ENCODE results near the gene RNMT. TPM values are rescaled to one million over a fixed set of nuclear protein-coding genes. Genes with fewer than 3 reads are reported as not detected.
A peak's percentile ranks its signal among the peaks of the same experiment; 100 is the strongest.

Gene RNMT
- total RNA-seq, 1 experiment from 2014 or later: 58.2 TPM

DNA sequence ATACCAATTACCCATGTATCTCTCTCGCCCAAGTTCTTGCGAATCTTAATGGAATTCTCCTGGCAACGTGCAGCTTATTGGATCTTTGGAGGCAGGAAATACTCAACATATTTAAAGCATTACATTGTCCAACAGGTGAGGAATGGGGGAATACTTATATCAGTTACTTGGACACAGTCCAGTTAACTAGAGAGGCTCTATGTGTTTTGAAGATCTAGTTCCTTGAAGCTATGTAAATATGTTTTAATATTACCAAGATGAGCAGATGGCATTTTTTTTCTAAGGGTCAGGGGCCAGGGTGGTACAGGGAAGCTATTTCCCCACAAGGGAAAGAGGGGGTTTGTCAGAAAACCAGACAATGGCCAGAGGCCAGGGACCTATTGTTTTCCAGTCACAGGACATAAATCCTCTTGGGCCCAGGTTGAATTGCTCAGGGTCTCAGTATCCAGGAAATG is 70.7 kb downstream of the RNMT start:
- Mint-ChIP-seq H3K27me3 (ENCODE audit: low read depth) (peaks cover 13% of the 10 kb centered on the region), H3K27ac (no peak overlapping the region), H3K9me3 (no peaks in the 10 kb centered on the region)

DNA sequence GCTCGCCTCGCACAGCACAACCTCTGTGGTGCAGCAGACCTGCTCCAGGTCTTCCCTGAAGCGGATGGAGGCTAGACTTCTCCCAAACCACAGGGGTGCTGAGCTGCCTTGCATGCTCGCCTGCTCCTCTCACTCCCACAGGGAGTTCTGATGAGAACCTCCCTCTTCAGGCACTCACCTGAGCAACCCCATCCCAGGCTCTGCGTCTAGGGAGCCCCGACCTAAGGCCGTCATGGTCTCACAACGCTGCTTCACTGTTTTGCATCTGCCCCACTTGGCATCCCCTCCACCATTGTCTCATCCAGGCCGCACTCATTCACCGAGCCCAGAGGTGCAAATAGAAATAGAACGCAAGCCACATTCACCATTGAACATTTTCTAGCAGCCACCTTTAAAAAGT is 72.9 kb downstream of the RNMT start:
- Mint-ChIP-seq H3K4me1 (peaks cover 39% of the 10 kb centered on the region), H3K27me3 (ENCODE audit: low read depth) (peaks cover 13% of the 10 kb centered on the region)
- CTCF ChIA-PET: interaction anchor here (2.0 kb wide), 1 partner anchor 25 kb away, joined by 4 read pairs; the partner anchor contains the start of gene MC5R

More for the DNA sequence above, 70.7 kb downstream of the RNMT start:
- no peak overlapping the region for H3K4me3 Mint-ChIP-seq
- POLR2A ChIA-PET: no interaction called here
- peaks cover 47% of the 10 kb centered on the region for H3K4me1 Mint-ChIP-seq
- no peaks in the 10 kb centered on the region for H3K36me3 Mint-ChIP-seq
- no peak for DNase-seq (ENCODE audit: low spot score)
- TF ChIP-seq GABPB1 (CRISPR knock-in tag; IDR thresholded peaks at IDR 0.05) (no peak), ZNF232 (CRISPR knock-in tag; IDR thresholded peaks at IDR 0.05) (no peak), PRRX2 (CRISPR knock-in tag; IDR thresholded peaks at IDR 0.05) (no peak)
- TF ChIP-seq, protein P1, sequence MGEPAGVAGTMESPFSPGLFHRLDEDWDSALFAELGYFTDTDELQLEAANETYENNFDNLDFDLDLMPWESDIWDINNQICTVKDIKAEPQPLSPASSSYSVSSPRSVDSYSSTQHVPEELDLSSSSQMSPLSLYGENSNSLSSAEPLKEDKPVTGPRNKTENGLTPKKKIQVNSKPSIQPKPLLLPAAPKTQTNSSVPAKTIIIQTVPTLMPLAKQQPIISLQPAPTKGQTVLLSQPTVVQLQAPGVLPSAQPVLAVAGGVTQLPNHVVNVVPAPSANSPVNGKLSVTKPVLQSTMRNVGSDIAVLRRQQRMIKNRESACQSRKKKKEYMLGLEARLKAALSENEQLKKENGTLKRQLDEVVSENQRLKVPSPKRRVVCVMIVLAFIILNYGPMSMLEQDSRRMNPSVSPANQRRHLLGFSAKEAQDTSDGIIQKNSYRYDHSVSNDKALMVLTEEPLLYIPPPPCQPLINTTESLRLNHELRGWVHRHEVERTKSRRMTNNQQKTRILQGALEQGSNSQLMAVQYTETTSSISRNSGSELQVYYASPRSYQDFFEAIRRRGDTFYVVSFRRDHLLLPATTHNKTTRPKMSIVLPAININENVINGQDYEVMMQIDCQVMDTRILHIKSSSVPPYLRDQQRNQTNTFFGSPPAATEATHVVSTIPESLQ (CRISPR knock-in tag; IDR thresholded peaks at IDR 0.05): no peak
- TF ChIP-seq, protein P2, sequence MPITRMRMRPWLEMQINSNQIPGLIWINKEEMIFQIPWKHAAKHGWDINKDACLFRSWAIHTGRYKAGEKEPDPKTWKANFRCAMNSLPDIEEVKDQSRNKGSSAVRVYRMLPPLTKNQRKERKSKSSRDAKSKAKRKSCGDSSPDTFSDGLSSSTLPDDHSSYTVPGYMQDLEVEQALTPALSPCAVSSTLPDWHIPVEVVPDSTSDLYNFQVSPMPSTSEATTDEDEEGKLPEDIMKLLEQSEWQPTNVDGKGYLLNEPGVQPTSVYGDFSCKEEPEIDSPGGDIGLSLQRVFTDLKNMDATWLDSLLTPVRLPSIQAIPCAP (CRISPR knock-in tag; IDR thresholded peaks at IDR 0.05): no peak
- TF ChIP-seq, protein P3, sequence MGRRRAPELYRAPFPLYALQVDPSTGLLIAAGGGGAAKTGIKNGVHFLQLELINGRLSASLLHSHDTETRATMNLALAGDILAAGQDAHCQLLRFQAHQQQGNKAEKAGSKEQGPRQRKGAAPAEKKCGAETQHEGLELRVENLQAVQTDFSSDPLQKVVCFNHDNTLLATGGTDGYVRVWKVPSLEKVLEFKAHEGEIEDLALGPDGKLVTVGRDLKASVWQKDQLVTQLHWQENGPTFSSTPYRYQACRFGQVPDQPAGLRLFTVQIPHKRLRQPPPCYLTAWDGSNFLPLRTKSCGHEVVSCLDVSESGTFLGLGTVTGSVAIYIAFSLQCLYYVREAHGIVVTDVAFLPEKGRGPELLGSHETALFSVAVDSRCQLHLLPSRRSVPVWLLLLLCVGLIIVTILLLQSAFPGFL (CRISPR knock-in tag; IDR thresholded peaks at IDR 0.05; ENCODE audit: borderline replicate concordance): no peak
- ATAC-seq: no peak
- CTCF ChIA-PET: no interaction called here

DNA sequence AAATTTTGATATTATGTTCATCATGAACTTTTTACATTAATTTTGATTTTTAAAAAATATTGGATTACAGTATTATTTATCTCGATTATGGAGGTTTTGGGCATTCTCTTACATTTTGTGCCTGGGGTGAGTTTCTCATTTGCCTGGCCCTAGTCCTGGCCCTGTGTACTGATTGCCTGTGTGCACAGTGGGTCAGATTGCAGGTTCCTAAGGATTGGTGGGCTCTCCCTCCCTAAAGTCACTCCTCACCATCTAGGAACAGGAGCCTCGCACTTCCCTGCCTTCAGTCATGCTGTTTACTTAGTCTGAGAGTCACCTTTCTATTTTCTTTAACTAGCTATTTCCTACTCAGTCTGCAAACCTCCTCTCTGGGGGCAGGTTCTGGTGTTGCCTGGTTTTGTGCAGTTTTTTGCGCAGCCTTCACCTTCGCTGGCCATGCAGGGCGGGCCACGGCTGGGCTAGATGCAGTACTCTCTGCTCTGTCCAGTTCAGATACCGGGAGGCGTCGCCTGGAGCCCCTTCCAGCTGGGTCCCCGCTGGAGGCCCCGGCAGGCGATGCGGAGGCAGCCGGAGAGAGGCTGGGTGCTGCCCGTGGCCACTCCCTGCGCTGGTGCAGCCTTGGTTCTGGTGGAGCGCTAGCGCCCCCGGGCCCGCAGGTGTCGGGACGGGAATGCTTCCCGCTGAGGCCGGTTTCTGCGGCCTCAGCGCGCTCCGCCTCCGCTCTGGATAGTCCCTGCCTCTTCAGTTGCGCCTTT is 74.2 kb downstream of the RNMT start:
- no peaks in the 10 kb centered on the region; the same call in 1 of the 2 replicates for H3K36me3 Mint-ChIP-seq
- ChIA-PET CTCF (interaction anchor here (0.8 to 4.9 kb wide), 3 partner anchors 12 to 24 kb away, joined by 3 to 36 read pairs (median 4); partner anchors contain the start of gene MC5R), POLR2A (no interaction called here)
- peak overlapping the region; percentile 68 for H3K4me3 Mint-ChIP-seq
- peaks cover 13% of the 10 kb centered on the region for H3K27me3 Mint-ChIP-seq (ENCODE audit: low read depth)
- H3K9me3 Mint-ChIP-seq: peaks cover 6% of the 10 kb centered on the region
- peaks cover 46% of the 10 kb centered on the region for H3K4me1 Mint-ChIP-seq
- peak; percentile 85 for ATAC-seq
- H3K27ac Mint-ChIP-seq: no peak overlapping the region
- DNase-seq (ENCODE audit: low spot score): peak; percentile 74
- TF ChIP-seq FOXJ3 (CRISPR knock-in tag; IDR thresholded peaks at IDR 0.05; ENCODE audit: borderline replicate concordance): no peak
- TF ChIP-seq MYBL2 (CRISPR knock-in tag; IDR thresholded peaks at IDR 0.05): no peak
- TF ChIP-seq, protein P4, sequence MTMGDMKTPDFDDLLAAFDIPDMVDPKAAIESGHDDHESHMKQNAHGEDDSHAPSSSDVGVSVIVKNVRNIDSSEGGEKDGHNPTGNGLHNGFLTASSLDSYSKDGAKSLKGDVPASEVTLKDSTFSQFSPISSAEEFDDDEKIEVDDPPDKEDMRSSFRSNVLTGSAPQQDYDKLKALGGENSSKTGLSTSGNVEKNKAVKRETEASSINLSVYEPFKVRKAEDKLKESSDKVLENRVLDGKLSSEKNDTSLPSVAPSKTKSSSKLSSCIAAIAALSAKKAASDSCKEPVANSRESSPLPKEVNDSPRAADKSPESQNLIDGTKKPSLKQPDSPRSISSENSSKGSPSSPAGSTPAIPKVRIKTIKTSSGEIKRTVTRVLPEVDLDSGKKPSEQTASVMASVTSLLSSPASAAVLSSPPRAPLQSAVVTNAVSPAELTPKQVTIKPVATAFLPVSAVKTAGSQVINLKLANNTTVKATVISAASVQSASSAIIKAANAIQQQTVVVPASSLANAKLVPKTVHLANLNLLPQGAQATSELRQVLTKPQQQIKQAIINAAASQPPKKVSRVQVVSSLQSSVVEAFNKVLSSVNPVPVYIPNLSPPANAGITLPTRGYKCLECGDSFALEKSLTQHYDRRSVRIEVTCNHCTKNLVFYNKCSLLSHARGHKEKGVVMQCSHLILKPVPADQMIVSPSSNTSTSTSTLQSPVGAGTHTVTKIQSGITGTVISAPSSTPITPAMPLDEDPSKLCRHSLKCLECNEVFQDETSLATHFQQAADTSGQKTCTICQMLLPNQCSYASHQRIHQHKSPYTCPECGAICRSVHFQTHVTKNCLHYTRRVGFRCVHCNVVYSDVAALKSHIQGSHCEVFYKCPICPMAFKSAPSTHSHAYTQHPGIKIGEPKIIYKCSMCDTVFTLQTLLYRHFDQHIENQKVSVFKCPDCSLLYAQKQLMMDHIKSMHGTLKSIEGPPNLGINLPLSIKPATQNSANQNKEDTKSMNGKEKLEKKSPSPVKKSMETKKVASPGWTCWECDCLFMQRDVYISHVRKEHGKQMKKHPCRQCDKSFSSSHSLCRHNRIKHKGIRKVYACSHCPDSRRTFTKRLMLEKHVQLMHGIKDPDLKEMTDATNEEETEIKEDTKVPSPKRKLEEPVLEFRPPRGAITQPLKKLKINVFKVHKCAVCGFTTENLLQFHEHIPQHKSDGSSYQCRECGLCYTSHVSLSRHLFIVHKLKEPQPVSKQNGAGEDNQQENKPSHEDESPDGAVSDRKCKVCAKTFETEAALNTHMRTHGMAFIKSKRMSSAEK (CRISPR knock-in tag; IDR thresholded peaks at IDR 0.05; ENCODE audit: borderline replicate concordance): no peak
- TF ChIP-seq, protein P5, sequence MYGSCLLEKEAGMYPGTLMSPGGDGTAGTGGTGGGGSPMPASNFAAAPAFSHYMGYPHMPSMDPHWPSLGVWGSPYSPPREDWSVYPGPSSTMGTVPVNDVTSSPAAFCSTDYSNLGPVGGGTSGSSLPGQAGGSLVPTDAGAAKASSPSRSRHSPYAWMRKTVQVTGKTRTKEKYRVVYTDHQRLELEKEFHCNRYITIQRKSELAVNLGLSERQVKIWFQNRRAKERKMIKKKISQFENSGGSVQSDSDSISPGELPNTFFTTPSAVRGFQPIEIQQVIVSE (CRISPR knock-in tag; IDR thresholded peaks at IDR 0.05; ENCODE audit: borderline replicate concordance): no peak
- TF ChIP-seq ZNF423 (CRISPR knock-in tag; IDR thresholded peaks at IDR 0.05): peak; percentile 96
- TF ChIP-seq NR2C2 (CRISPR knock-in tag; IDR thresholded peaks at IDR 0.05): no peak

More for the DNA sequence above, 72.9 kb downstream of the RNMT start:
- ATAC-seq: no peak; the same call in 1 of the 2 replicates
- H3K9me3 Mint-ChIP-seq: peaks cover under 1% of the 10 kb centered on the region
- no peak overlapping the region for H3K4me3 Mint-ChIP-seq
- H3K27ac Mint-ChIP-seq: no peak overlapping the region
- no peak for DNase-seq (ENCODE audit: low spot score)
- no peaks in the 10 kb centered on the region for H3K36me3 Mint-ChIP-seq
- TF ChIP-seq, protein P6, sequence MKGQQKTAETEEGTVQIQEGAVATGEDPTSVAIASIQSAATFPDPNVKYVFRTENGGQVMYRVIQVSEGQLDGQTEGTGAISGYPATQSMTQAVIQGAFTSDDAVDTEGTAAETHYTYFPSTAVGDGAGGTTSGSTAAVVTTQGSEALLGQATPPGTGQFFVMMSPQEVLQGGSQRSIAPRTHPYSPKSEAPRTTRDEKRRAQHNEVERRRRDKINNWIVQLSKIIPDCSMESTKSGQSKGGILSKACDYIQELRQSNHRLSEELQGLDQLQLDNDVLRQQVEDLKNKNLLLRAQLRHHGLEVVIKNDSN (CRISPR knock-in tag; IDR thresholded peaks at IDR 0.05): no peak
- TF ChIP-seq, protein P7, sequence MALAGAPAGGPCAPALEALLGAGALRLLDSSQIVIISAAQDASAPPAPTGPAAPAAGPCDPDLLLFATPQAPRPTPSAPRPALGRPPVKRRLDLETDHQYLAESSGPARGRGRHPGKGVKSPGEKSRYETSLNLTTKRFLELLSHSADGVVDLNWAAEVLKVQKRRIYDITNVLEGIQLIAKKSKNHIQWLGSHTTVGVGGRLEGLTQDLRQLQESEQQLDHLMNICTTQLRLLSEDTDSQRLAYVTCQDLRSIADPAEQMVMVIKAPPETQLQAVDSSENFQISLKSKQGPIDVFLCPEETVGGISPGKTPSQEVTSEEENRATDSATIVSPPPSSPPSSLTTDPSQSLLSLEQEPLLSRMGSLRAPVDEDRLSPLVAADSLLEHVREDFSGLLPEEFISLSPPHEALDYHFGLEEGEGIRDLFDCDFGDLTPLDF (CRISPR knock-in tag; IDR thresholded peaks at IDR 0.05): no peak
- no peak for TF ChIP-seq SMAD4 (CRISPR knock-in tag; IDR thresholded peaks at IDR 0.05)
- TF ChIP-seq ZNF671 (CRISPR knock-in tag; IDR thresholded peaks at IDR 0.05): no peak
- no peak for TF ChIP-seq SMAD3 (CRISPR knock-in tag; IDR thresholded peaks at IDR 0.05; ENCODE audit: borderline replicate concordance)
- no peak for TF ChIP-seq MXD4 (CRISPR knock-in tag; IDR thresholded peaks at IDR 0.05; ENCODE audit: borderline replicate concordance)
- POLR2A ChIA-PET: interaction anchor here (1.0 kb wide), 1 partner anchor 324 kb away, joined by 5 read pairs; no protein-coding TSS in a partner anchor

Measured in WTC11 (cell line).